Upper lobe of left lung (tissue), 6 donors: ENCODE measurements around the gene KRTAP24-1. TPM values are rescaled to one million over a fixed set of nuclear protein-coding genes. Genes with fewer than 3 reads are reported as not detected.
A peak's percentile ranks its signal among the peaks of the same experiment; 100 is the strongest.

ENCODE experiments used
- ATAC-seq, 2 donors: fragments of 200-7000 bp; cut with Tn5 transposase; one replicate each; pipeline ENCODE4 v1.9.1; 2022; ENCODE audit warnings: mild to moderate bottlenecking in 2 of 2, moderate library complexity in 2 of 2; ENCODE audit not compliant: low FRiP score in 2 of 2
- DNase-seq, 2 donors: peaks; one replicate each; pipeline ENCODE4 v3.0.0-alpha.2; 2019 to 2020
- H3K27ac ChIP-seq, 4 donors: fragments of 200-600 bp; sonication (generic); one replicate each; pipeline ENCODE4 v1.5.1; 2016 to 2019
- H3K27me3 ChIP-seq, 4 donors: fragments of 200-600 bp; sonication (generic); one replicate each; pipeline ENCODE4 v1.5.1; 2017 to 2019
- H3K36me3 ChIP-seq, 4 donors: fragments of 200-600 bp; sonication (generic); one replicate each; pipeline ENCODE4 v1.5.1; 2016 to 2019
- H3K4me1 ChIP-seq, 4 donors: fragments of 200-600 bp; sonication (generic); one replicate each; pipeline ENCODE4 v1.5.1; 2018 to 2019
- H3K4me3 ChIP-seq, 4 donors: fragments of 200-600 bp; sonication (generic); one replicate each; pipeline ENCODE4 v1.5.1; 2017 to 2019; ENCODE audit warnings: mild to moderate bottlenecking in 2 of 4, moderate library complexity in 1 of 4
- H3K9me3 ChIP-seq, 4 donors: fragments of 200-600 bp; sonication (generic); one replicate each; pipeline ENCODE4 v1.5.1; 2018 to 2019
- EP300 ChIP-seq, 4 donors: sonication (generic); formaldehyde crosslinking; IDR thresholded peaks; one replicate each; pipeline ENCODE4 v1.5.1; 2017; ENCODE audit warnings: antibody characterized with exemption in 4 of 4, control low read depth in 2 of 4
- POLR2A ChIP-seq, 4 donors: fragments of 450-650 bp; IDR thresholded peaks; one replicate each; pipeline ENCODE4 v1.5.1; 2016 to 2017; ENCODE audit warnings: antibody characterized with exemption in 4 of 4, mild to moderate bottlenecking in 2 of 4
- POLR2AphosphoS5 ChIP-seq, 2 donors: sonication (generic); formaldehyde crosslinking; IDR thresholded peaks; one replicate each; pipeline ENCODE4 v1.5.1; 2017; ENCODE audit warnings: antibody characterized with exemption in 2 of 2
- WGBS, 2 donors: methylation state at CpG; one replicate each; pipeline ENCODE4 v1.1.5; 2017 to 2018; 5-methylcytosine and 5-hydroxymethylcytosine counted together
- total RNA-seq, 6 donors: library from RNA; depleted of rRNA in 4 of 6; stranded (reverse); fragments of >200 nt in 4 of 6; gene quantifications; one replicate each; pipeline versions ENCODE4 v1.1.0 to v1.2.1, GENCODE V29; 2016 to 2021
- TF ChIP-seq, protein P1 (sequence below), 6 experiments: fragments of 450-650 bp in 4 of 6; fragments of 200-600 bp in 2 of 6; sonication (generic) in 2 of 6; IDR thresholded peaks; one replicate each; pipeline ENCODE4 v1.5.1; 2016 to 2019; ENCODE audit warnings: antibody characterized with exemption in 6 of 6
- donor health status: DM: no; HTN: no; CAD: no; lungs with moderate emphysema.
- donor health status: DM: no; HTN: yes; CAD: no; lungs with severe emphysema.

KRTAP24-1 gene
- total RNA-seq, 6 donors from 2014 or later = not detected

DNA sequence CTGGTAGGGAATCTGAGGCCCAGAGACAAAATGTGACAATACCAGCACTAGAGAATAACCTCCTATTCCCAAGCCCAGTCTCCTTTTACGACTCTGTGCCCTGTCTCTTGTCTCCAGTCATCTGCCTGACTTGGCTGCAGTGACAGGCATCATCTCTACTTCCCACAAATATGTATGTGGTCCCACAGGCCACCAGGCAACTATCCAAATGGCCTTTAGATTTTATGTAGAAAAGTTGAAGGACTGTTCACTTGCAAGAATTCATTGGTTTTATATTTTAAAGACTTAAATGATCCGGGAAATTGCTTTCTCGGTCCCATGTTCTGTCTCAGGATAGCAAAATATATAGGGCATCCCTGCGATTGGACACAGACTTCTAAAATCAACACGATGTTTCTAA lies 11.6 kb downstream of the KRTAP24-1 start:
- ATAC-seq (no peak), DNase-seq (no peak)
- TF ChIP-seq, protein P1, sequence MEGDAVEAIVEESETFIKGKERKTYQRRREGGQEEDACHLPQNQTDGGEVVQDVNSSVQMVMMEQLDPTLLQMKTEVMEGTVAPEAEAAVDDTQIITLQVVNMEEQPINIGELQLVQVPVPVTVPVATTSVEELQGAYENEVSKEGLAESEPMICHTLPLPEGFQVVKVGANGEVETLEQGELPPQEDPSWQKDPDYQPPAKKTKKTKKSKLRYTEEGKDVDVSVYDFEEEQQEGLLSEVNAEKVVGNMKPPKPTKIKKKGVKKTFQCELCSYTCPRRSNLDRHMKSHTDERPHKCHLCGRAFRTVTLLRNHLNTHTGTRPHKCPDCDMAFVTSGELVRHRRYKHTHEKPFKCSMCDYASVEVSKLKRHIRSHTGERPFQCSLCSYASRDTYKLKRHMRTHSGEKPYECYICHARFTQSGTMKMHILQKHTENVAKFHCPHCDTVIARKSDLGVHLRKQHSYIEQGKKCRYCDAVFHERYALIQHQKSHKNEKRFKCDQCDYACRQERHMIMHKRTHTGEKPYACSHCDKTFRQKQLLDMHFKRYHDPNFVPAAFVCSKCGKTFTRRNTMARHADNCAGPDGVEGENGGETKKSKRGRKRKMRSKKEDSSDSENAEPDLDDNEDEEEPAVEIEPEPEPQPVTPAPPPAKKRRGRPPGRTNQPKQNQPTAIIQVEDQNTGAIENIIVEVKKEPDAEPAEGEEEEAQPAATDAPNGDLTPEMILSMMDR (IDR thresholded peaks at IDR 0.05) = no peak
- no peak for TF ChIP-seq POLR2AphosphoS5 (IDR thresholded peaks at IDR 0.05)
- no peak for TF ChIP-seq POLR2A (IDR thresholded peaks at IDR 0.05)
- TF ChIP-seq EP300 (IDR thresholded peaks at IDR 0.05) = no peak
- H3K4me3 ChIP-seq = no peak overlapping the region
- H3K9me3 ChIP-seq = no peaks in the 10 kb centered on the region
- H3K27me3 ChIP-seq = no peaks in the 10 kb centered on the region
- H3K4me1 ChIP-seq = no peaks in the 10 kb centered on the region
- H3K27ac ChIP-seq = no peak overlapping the region
- WGBS, 2 donors = 72 to 79% methylated on average over 5 of the region's 5 CpGs
- H3K36me3 ChIP-seq = no peaks in the 10 kb centered on the region

DNA sequence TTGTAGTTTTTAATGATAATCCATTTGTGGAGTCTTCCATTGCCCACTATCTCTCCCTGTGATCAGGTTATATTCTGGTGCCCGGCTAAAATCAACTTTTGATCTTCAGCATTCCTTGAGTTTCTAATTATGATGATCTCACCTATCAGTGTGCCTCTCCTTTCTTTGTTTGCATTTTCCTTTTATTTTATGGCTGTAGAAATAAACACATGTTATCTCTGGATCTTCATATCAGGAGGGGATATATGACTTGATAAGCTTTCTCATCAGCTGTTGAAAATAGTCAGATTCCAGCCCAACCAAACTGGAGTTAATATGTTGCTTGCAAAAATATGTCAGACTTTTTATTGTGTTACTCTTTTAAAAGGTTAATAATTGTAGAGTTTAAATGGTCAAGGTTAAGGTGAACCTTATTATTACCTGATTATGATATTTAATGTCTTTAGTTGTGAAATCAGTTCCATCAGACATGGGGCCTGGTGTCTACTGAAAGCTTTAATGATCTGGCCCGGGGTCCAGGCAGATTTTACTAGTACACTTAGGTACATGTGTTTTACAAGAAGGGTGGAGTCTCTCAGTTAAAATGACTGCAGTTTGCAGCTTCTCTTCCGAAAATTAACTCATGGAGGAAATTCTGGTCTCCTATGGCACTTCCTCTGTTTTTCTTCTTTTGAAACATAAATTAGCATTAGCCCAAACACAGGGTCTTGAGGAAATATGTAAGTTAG lies 12.8 kb downstream of the KRTAP24-1 start:
- no peak overlapping the region for H3K4me3 ChIP-seq
- 56 to 62% methylated on average over 3 of the region's 3 CpGs for WGBS, 2 donors
- TF ChIP-seq POLR2AphosphoS5 (IDR thresholded peaks at IDR 0.05) = no peak
- no peak for TF ChIP-seq POLR2A (IDR thresholded peaks at IDR 0.05)
- TF ChIP-seq, protein P1 (IDR thresholded peaks at IDR 0.05) = no peak
- TF ChIP-seq EP300 (IDR thresholded peaks at IDR 0.05) = no peak
- no peaks in the 10 kb centered on the region for H3K4me1 ChIP-seq
- no peak overlapping the region for H3K27ac ChIP-seq
- ATAC-seq (no peak), DNase-seq (no peak)
- H3K27me3 ChIP-seq = no peaks in the 10 kb centered on the region
- no peaks in the 10 kb centered on the region for H3K36me3 ChIP-seq
- peaks cover 0 to 7% (median 0%) of the 10 kb centered on the region in 4 donors for H3K9me3 ChIP-seq

DNA sequence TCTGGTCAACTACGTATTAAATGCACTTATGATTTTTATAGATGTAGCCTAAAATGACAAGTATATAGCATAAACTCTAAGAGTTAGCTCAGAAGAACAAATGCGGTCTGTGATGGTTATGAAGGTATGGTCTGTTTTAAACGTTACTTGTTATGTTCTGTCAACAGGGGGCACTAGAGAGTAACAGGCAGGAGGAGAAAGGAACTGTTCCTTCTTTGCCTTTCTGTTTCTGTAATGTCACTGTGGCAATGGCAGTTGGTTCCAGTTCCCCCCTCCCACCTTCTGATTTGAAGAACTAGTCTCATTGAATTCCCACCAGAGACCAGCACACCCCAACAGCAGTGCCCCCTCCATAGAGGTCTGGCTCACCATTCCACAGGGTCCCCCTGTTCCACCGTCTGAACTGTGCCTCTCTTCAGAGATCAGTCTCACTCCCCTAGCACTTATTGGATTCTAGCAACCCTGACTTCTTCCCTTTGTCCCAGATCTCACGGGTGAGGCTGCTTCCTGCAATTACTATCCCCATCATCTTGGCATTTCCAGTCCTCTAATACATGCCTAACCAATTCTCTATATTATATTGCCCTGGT lies 14.0 kb downstream of the KRTAP24-1 start:
- Histone ChIP-seq H3K4me3 (no peak overlapping the region), H3K9me3 (peaks cover 0 to 7% (median 0%) of the 10 kb centered on the region in 4 donors), H3K4me1 (no peaks in the 10 kb centered on the region), H3K36me3 (no peaks in the 10 kb centered on the region), H3K27ac (no peak overlapping the region), H3K27me3 (no peaks in the 10 kb centered on the region)
- TF ChIP-seq POLR2AphosphoS5 (IDR thresholded peaks at IDR 0.05) (no peak), EP300 (IDR thresholded peaks at IDR 0.05) (no peak), POLR2A (IDR thresholded peaks at IDR 0.05) (no peak)
- TF ChIP-seq, protein P1 (IDR thresholded peaks at IDR 0.05) = no peak
- DNase-seq = no peak
- no peak for ATAC-seq
- 68 to 75% methylated on average over 5 of the region's 5 CpGs for WGBS, 2 donors

DNA sequence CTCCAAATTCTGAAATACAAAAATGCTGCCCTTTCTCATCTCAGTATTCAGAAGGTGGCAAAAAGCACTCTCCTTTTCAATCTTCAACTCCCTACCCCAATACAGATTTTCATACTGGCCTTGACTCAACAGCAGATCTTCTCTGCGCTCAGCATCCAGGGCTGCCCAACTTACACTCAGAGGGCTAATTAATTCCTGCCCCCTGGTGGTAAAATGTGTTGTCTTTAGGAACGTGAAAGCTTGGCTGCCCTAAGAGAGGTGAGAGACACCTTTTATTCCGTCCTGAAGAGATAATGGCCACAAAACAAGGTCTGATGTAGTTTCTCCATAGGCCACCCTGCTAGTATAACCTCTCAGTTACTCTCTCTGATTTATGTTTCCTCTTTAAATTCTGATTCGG lies 25.0 kb downstream of the KRTAP24-1 start:
- no peak for DNase-seq
- Histone ChIP-seq H3K4me1 (no peaks in the 10 kb centered on the region), H3K9me3 (no peaks in the 10 kb centered on the region), H3K27me3 (no peaks in the 10 kb centered on the region), H3K4me3 (no peak overlapping the region), H3K27ac (no peak overlapping the region), H3K36me3 (no peaks in the 10 kb centered on the region)
- peak in 1 of 2 donors; percentile 40 for ATAC-seq
- WGBS, 2 donors = 67 to 73% methylated on average over 4 of the region's 4 CpGs
- TF ChIP-seq, protein P1 (IDR thresholded peaks at IDR 0.05) = peak in 2 of 6 experiments; percentile 20
- TF ChIP-seq EP300 (IDR thresholded peaks at IDR 0.05) = no peak

DNA sequence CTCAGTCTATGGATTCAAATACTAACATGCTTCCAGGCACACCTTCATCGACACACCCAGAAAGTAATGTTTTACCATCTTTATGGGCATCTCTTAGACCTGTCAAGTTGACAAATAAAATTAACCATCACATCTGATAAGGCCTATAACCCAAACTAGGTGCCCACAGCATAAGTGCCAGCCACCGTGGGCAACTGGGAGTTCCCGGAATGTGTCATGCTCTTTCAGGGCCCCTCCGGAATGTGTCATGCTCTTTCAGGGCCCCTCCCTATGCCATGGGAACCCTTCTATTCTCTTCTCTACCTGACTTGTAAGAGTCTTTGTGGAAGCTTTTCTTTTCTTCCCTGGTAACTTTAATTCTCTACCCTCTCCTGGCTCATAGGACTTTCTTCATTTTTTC lies 26.6 kb downstream of the KRTAP24-1 start:
- WGBS, 2 donors = 82 to 90% methylated on average over 4 of the region's 4 CpGs
- TF ChIP-seq, protein P1 (IDR thresholded peaks at IDR 0.05) = no peak
- TF ChIP-seq POLR2AphosphoS5 (IDR thresholded peaks at IDR 0.05) (no peak), EP300 (IDR thresholded peaks at IDR 0.05) (no peak), POLR2A (IDR thresholded peaks at IDR 0.05) (no peak)
- DNase-seq (no peak), ATAC-seq (no peak)
- H3K27ac ChIP-seq = no peak overlapping the region
- no peaks in the 10 kb centered on the region for H3K9me3 ChIP-seq
- H3K4me3 ChIP-seq = no peak overlapping the region
- H3K27me3 ChIP-seq = no peaks in the 10 kb centered on the region
- no peaks in the 10 kb centered on the region for H3K4me1 ChIP-seq
- H3K36me3 ChIP-seq = no peaks in the 10 kb centered on the region
